ENCODE data around the gene KRT71. TPM values are rescaled to one million over a fixed set of nuclear protein-coding genes. Genes with fewer than 3 reads are reported as not detected.
A peak's percentile ranks its signal among the peaks of the same experiment; 100 is the strongest.

Gene KRT71
- total RNA-seq, 1 donor from 2014 or later: not detected

GRCh38 chr12:52515319-52515646, 37.7 kb downstream of the KRT71 start:
- TF ChIP-seq CTCF (IDR thresholded peaks at IDR 0.05; ENCODE audit: insufficient read depth, low read length, severe bottlenecking): no peak
- peaks cover 26% of the 10 kb centered on the region for H3K36me3 ChIP-seq (ENCODE audit: control insufficient read depth, insufficient read depth, low read length)
- DNase-seq (ENCODE audit: low read depth): no peak
- no peak for FAIRE-seq
- no peaks in the 10 kb centered on the region for H3K27me3 ChIP-seq (ENCODE audit: control insufficient read depth, insufficient read depth, low read length)
- no peak overlapping the region for H3K4me3 ChIP-seq (ENCODE audit: low read depth, low read length)

- TF ChIP-seq CTCF (IDR thresholded peaks at IDR 0.05; ENCODE audit: insufficient read depth, low read length, severe bottlenecking): no peak
- H3K4me3 ChIP-seq (ENCODE audit: low read depth, low read length): no peak overlapping the region
- H3K36me3 ChIP-seq (ENCODE audit: control insufficient read depth, insufficient read depth, low read length): peaks cover 21% of the 10 kb centered on the region
- no peaks in the 10 kb centered on the region for H3K27me3 ChIP-seq (ENCODE audit: control insufficient read depth, insufficient read depth, low read length)
- peak; percentile 83 for DNase-seq (ENCODE audit: low read depth)
- FAIRE-seq: no peak
These were observed 38.2 kb downstream of the KRT71 start for GRCh38 chr12:52514471-52515318.

- TF ChIP-seq CTCF (IDR thresholded peaks at IDR 0.05; ENCODE audit: insufficient read depth, low read length, severe bottlenecking): no peak
- DNase-seq (ENCODE audit: low read depth): peak; percentile 94
- Histone ChIP-seq H3K27me3 (ENCODE audit: control insufficient read depth, insufficient read depth, low read length) (no peaks in the 10 kb centered on the region), H3K4me3 (ENCODE audit: low read depth, low read length) (no peak overlapping the region), H3K36me3 (ENCODE audit: control insufficient read depth, insufficient read depth, low read length) (peaks cover 16% of the 10 kb centered on the region)
- peak; percentile 60 for FAIRE-seq
These were observed 39.2 kb downstream of the KRT71 start for GRCh38 chr12:52513736-52514135.

GRCh38 chr12:52508211-52508610, 44.7 kb downstream of the KRT71 start:
- H3K4me3 ChIP-seq (ENCODE audit: low read depth, low read length): no peak overlapping the region
- FAIRE-seq (peak; percentile 77), DNase-seq (ENCODE audit: low read depth) (no peak)
- no peaks in the 10 kb centered on the region for H3K36me3 ChIP-seq (ENCODE audit: control insufficient read depth, insufficient read depth, low read length)
- H3K27me3 ChIP-seq (ENCODE audit: control insufficient read depth, insufficient read depth, low read length): no peaks in the 10 kb centered on the region
- no peak for TF ChIP-seq CTCF (IDR thresholded peaks at IDR 0.05; ENCODE audit: insufficient read depth, low read length, severe bottlenecking)

GRCh38 chr12:52506858-52507715, 45.9 kb downstream of the KRT71 start:
- DNase-seq (ENCODE audit: low read depth) (peak; percentile 73), FAIRE-seq (no peak)
- peak; percentile 68 for TF ChIP-seq CTCF (IDR thresholded peaks at IDR 0.05; ENCODE audit: insufficient read depth, low read length, severe bottlenecking)
- H3K4me3 ChIP-seq (ENCODE audit: low read depth, low read length): no peak overlapping the region
- H3K27me3 ChIP-seq (ENCODE audit: control insufficient read depth, insufficient read depth, low read length): no peaks in the 10 kb centered on the region
- H3K36me3 ChIP-seq (ENCODE audit: control insufficient read depth, insufficient read depth, low read length): no peaks in the 10 kb centered on the region

Data from bronchial epithelial cell (primary cell).